HG03342 (cell line): Measurements from ENCODE around the gene TBX1.
"Not testable (repeated sequence)": the region's sequence is repeated elsewhere in the genome, so short reads cannot be mapped to it uniquely, and the experiment has no call there.

Experiments
- ATAC-seq: cut with Tn5 transposase; IDR thresholded peaks from one replicate; pipeline ENCODE4 v1.9.1; 2021; ENCODE audit warnings: mild to moderate bottlenecking, moderate library complexity; ENCODE audit not compliant: unreplicated experiment

The TBX1 gene

GRCh38 chr22:19723232-19723982, 37.2 kb upstream of the TBX1 start, which contains the start of gene GP1BB:
GP1BB (plus strand) TSS chr22:19723539; CDS start chr22:19723570, 31 bp downstream.
- ATAC-seq = no peak

- ATAC-seq = no peak
Observed at GRCh38 chr22:19723983-19724827, 36.4 kb upstream of the TBX1 start.

- no peak for ATAC-seq
Observed at GRCh38 chr22:19724927-19725661, 35.5 kb upstream of the TBX1 start.

- not testable (repeated sequence) for ATAC-seq
Observed at GRCh38 chr22:19726064-19726788, 34.4 kb upstream of the TBX1 start.

- no peak for ATAC-seq
Observed at GRCh38 chr22:19727310-19728150, 33.0 kb upstream of the TBX1 start.

- no peak for ATAC-seq
Observed at GRCh38 chr22:19728271-19728670, 32.3 kb upstream of the TBX1 start.

- no peak for ATAC-seq
Observed at GRCh38 chr22:19728836-19729235, 31.7 kb upstream of the TBX1 start.

- no peak for ATAC-seq
Observed at GRCh38 chr22:19729507-19729906, 31.1 kb upstream of the TBX1 start.

- no peak for ATAC-seq
Observed at GRCh38 chr22:19730198-19730597, 30.4 kb upstream of the TBX1 start.

- ATAC-seq = no peak
Observed at GRCh38 chr22:19730655-19731360, 29.8 kb upstream of the TBX1 start.

- no peak for ATAC-seq
Observed at GRCh38 chr22:19731361-19732135, 29.0 kb upstream of the TBX1 start.

GRCh38 chr22:19732403-19733113, 28.0 kb upstream of the TBX1 start:
- no peak for ATAC-seq

GRCh38 chr22:19733755-19734154, 26.8 kb upstream of the TBX1 start:
- no peak for ATAC-seq

- no peak for ATAC-seq
Observed at GRCh38 chr22:19734163-19734562, 26.4 kb upstream of the TBX1 start.

- ATAC-seq = no peak
Observed at GRCh38 chr22:19734837-19735382, 25.7 kb upstream of the TBX1 start.

- ATAC-seq = no peak
Observed at GRCh38 chr22:19735665-19736510, 24.7 kb upstream of the TBX1 start.
